IgD-negative memory B cell (primary cell): Measurements from ENCODE around the gene OR10H4. TPM values are rescaled to one million over a fixed set of nuclear protein-coding genes. Genes with fewer than 3 reads are reported as not detected.
"Not testable (repeated sequence)": the region's sequence is repeated elsewhere in the genome, so short reads cannot be mapped to it uniquely, and the experiment has no call there.

Source experiments
- H3K27ac Mint-ChIP-seq, 3 donors: one replicate each; pipeline ENCODE4 v1.8.0; 2020 to 2022; ENCODE audit warnings: mild to moderate bottlenecking in 3 of 3, mixed read lengths in 3 of 3, moderate library complexity in 1 of 3
- H3K27me3 Mint-ChIP-seq: one replicate; pipeline ENCODE4 v1.8.0; 2021; ENCODE audit warnings: mixed read lengths
- H3K36me3 Mint-ChIP-seq: one replicate; pipeline ENCODE4 v1.8.0; 2020; ENCODE audit warnings: mild to moderate bottlenecking, mixed read lengths
- H3K4me1 Mint-ChIP-seq, 3 donors: one replicate each; pipeline ENCODE4 v1.8.0; 2020 to 2022; ENCODE audit warnings: mixed read lengths in 3 of 3, mild to moderate bottlenecking in 1 of 3
- H3K4me3 Mint-ChIP-seq, 4 donors: one replicate each; pipeline ENCODE4 v1.8.0; 2020 to 2022; ENCODE audit warnings: mild to moderate bottlenecking in 4 of 4, mixed read lengths in 4 of 4, moderate library complexity in 3 of 4
- H3K9me3 Mint-ChIP-seq, 3 donors: one replicate each; pipeline ENCODE4 v1.8.0; 2020 to 2021; ENCODE audit warnings: mixed read lengths in 3 of 3, mild to moderate bottlenecking in 1 of 3
- polyA plus RNA-seq: library from polyadenylated mRNA; unstranded; fragments of 300-500 nt; fragmentation: Illumina TruSeq; gene quantifications from one replicate; pipeline ENCODE4 v1.2.3, GENCODE V29; 2021

Gene OR10H4
- not detected for polyA plus RNA-seq

GRCh38 chr19:15948223-15949058 is at the start of gene OR10H4:
Gene OR10H4, plus strand, starts transcription at chr19:15949008. Its CDS starts 0 bp downstream, at chr19:15949008.
- Mint-ChIP-seq H3K27ac (no peak within 1 kb of the TSS), H3K36me3 (peaks cover 4% of the 10 kb centered on the region), H3K27me3 (peaks cover 17% of the 10 kb centered on the region), H3K4me1 (no peaks in the 10 kb centered on the region), H3K9me3 (peaks cover 0 to 12% (median 11%) of the 10 kb centered on the region in 3 donors), H3K4me3 (no peak within 1 kb of the TSS)

- H3K27me3 Mint-ChIP-seq, result peaks cover 32% of the 10 kb centered on the region
- peaks cover 0 to 13% (median 2%) of the 10 kb centered on the region in 3 donors for H3K9me3 Mint-ChIP-seq
- not testable (repeated sequence) for H3K4me1 Mint-ChIP-seq, H3K4me3 Mint-ChIP-seq, H3K27ac Mint-ChIP-seq, H3K36me3 Mint-ChIP-seq
Measured at GRCh38 chr19:15899561-15899960, 49.2 kb upstream of the OR10H4 start.

GRCh38 chr19:15900032-15900431 is 48.8 kb upstream of the OR10H4 start:
- Mint-ChIP-seq H3K27me3 (peaks cover 32% of the 10 kb centered on the region), H3K9me3 (peaks cover under 1 to 16% (median 2%) of the 10 kb centered on the region in 3 donors), H3K4me3 (peak overlapping the region in 3 of 4 donors; percentile 5 to 71 (median 22))
- not testable (repeated sequence) for H3K36me3 Mint-ChIP-seq, H3K4me1 Mint-ChIP-seq, H3K27ac Mint-ChIP-seq

GRCh38 chr19:15900504-15900903 is 48.3 kb upstream of the OR10H4 start:
- H3K4me3 Mint-ChIP-seq, result peak overlapping the region in 1 of 4 donors; percentile 71
- peaks cover 0 to 2% (median 2%) of the 10 kb centered on the region in 3 donors for H3K4me1 Mint-ChIP-seq
- H3K27me3 Mint-ChIP-seq, result peaks cover 32% of the 10 kb centered on the region

GRCh38 chr19:15902254-15902653 is 46.6 kb upstream of the OR10H4 start:
- H3K27me3 Mint-ChIP-seq, result peaks cover 27% of the 10 kb centered on the region
- H3K4me3 Mint-ChIP-seq, result no peak overlapping the region
- peaks cover 0 to 2% (median 2%) of the 10 kb centered on the region in 3 donors for H3K4me1 Mint-ChIP-seq

More at GRCh38 chr19:15900504-15900903, 48.3 kb upstream of the OR10H4 start:
- peaks cover 2 to 16% (median 2%) of the 10 kb centered on the region in 3 donors for H3K9me3 Mint-ChIP-seq
- H3K36me3 Mint-ChIP-seq, result no peaks in the 10 kb centered on the region
- no peak overlapping the region for H3K27ac Mint-ChIP-seq

GRCh38 chr19:15902898-15903297 is 45.9 kb upstream of the OR10H4 start:
- H3K36me3 Mint-ChIP-seq, H3K4me1 Mint-ChIP-seq, H3K27ac Mint-ChIP-seq, H3K4me3 Mint-ChIP-seq: not testable (repeated sequence)
- peaks cover 2 to 12% (median 4%) of the 10 kb centered on the region in 3 donors for H3K9me3 Mint-ChIP-seq
- peaks cover 30% of the 10 kb centered on the region for H3K27me3 Mint-ChIP-seq

More at GRCh38 chr19:15902254-15902653, 46.6 kb upstream of the OR10H4 start:
- Mint-ChIP-seq H3K27ac (no peak overlapping the region), H3K36me3 (no peaks in the 10 kb centered on the region), H3K9me3 (peaks cover 2 to 12% (median 2%) of the 10 kb centered on the region in 3 donors)

- Mint-ChIP-seq H3K27ac (no peak overlapping the region), H3K9me3 (peaks cover 2 to 12% (median 4%) of the 10 kb centered on the region in 3 donors), H3K27me3 (peaks cover 28% of the 10 kb centered on the region), H3K36me3 (no peaks in the 10 kb centered on the region), H3K4me3 (no peak overlapping the region), H3K4me1 (peaks cover 0 to 2% (median 2%) of the 10 kb centered on the region in 3 donors)
Measured at GRCh38 chr19:15905026-15905425, 43.8 kb upstream of the OR10H4 start.

- Mint-ChIP-seq H3K4me1 (no peaks in the 10 kb centered on the region), H3K27me3 (peaks cover 32% of the 10 kb centered on the region), H3K9me3 (peaks cover 5 to 14% (median 10%) of the 10 kb centered on the region in 3 donors), H3K4me3 (no peak overlapping the region), H3K27ac (no peak overlapping the region), H3K36me3 (no peaks in the 10 kb centered on the region)
Measured at GRCh38 chr19:15911599-15912235, 37.1 kb upstream of the OR10H4 start.

GRCh38 chr19:15913384-15913783 is 35.4 kb upstream of the OR10H4 start:
- H3K4me1 Mint-ChIP-seq, result no peaks in the 10 kb centered on the region
- no peak overlapping the region for H3K4me3 Mint-ChIP-seq
- peaks cover 3 to 14% (median 12%) of the 10 kb centered on the region in 3 donors for H3K9me3 Mint-ChIP-seq
- H3K36me3 Mint-ChIP-seq, result no peaks in the 10 kb centered on the region
- H3K27ac Mint-ChIP-seq, result no peak overlapping the region
- H3K27me3 Mint-ChIP-seq, result peaks cover 30% of the 10 kb centered on the region

GRCh38 chr19:15913830-15914229 is 35.0 kb upstream of the OR10H4 start:
- H3K36me3 Mint-ChIP-seq, result no peaks in the 10 kb centered on the region
- peaks cover 30% of the 10 kb centered on the region for H3K27me3 Mint-ChIP-seq
- H3K9me3 Mint-ChIP-seq, result peaks cover 3 to 14% (median 12%) of the 10 kb centered on the region in 3 donors

GRCh38 chr19:15915109-15915508 is 33.7 kb upstream of the OR10H4 start:
- H3K4me3 Mint-ChIP-seq, result no peak overlapping the region
- peaks cover 29% of the 10 kb centered on the region for H3K27me3 Mint-ChIP-seq
- no peaks in the 10 kb centered on the region for H3K36me3 Mint-ChIP-seq
- no peak overlapping the region for H3K27ac Mint-ChIP-seq
- H3K4me1 Mint-ChIP-seq, result no peaks in the 10 kb centered on the region
- peaks cover 3 to 14% (median 12%) of the 10 kb centered on the region in 3 donors for H3K9me3 Mint-ChIP-seq

More at GRCh38 chr19:15913830-15914229, 35.0 kb upstream of the OR10H4 start:
- no peaks in the 10 kb centered on the region for H3K4me1 Mint-ChIP-seq
- H3K27ac Mint-ChIP-seq, result no peak overlapping the region
- no peak overlapping the region for H3K4me3 Mint-ChIP-seq

GRCh38 chr19:15919243-15919642 is 29.6 kb upstream of the OR10H4 start:
- Mint-ChIP-seq H3K27me3 (peaks cover 28% of the 10 kb centered on the region), H3K36me3 (no peaks in the 10 kb centered on the region), H3K4me3 (no peak overlapping the region), H3K9me3 (peaks cover 3 to 14% (median 13%) of the 10 kb centered on the region in 3 donors), H3K27ac (no peak overlapping the region), H3K4me1 (no peaks in the 10 kb centered on the region)

- Mint-ChIP-seq H3K27me3 (peaks cover 26% of the 10 kb centered on the region), H3K4me1 (no peaks in the 10 kb centered on the region), H3K9me3 (peaks cover 0 to 5% (median 0%) of the 10 kb centered on the region in 3 donors), H3K36me3 (no peaks in the 10 kb centered on the region), H3K27ac (no peak overlapping the region), H3K4me3 (no peak overlapping the region)
Measured at GRCh38 chr19:15922021-15922420, 26.8 kb upstream of the OR10H4 start.

- Mint-ChIP-seq H3K27ac (no peak overlapping the region), H3K4me3 (no peak overlapping the region), H3K4me1 (no peaks in the 10 kb centered on the region), H3K9me3 (peaks cover 0 to 3% (median 0%) of the 10 kb centered on the region in 3 donors), H3K27me3 (peaks cover 38% of the 10 kb centered on the region), H3K36me3 (no peaks in the 10 kb centered on the region)
Measured at GRCh38 chr19:15923702-15924101, 25.1 kb upstream of the OR10H4 start.

- Mint-ChIP-seq H3K4me3 (peak overlapping the region in 1 of 4 donors; percentile 14), H3K27me3 (peaks cover 49% of the 10 kb centered on the region), H3K27ac (no peak overlapping the region), H3K36me3 (no peaks in the 10 kb centered on the region), H3K4me1 (no peaks in the 10 kb centered on the region), H3K9me3 (peaks cover 0 to 3% (median 0%) of the 10 kb centered on the region in 3 donors)
Measured at GRCh38 chr19:15926484-15926883, 22.3 kb upstream of the OR10H4 start.
